A673 (cell line): ENCODE results near the gene ZNF839.

Source experiments
- CTCF ChIP-seq: fragments of 300-800, 200-600 bp; sonication (generic); conservative IDR thresholded peaks from 2 replicates; pipeline ENCODE4 v1.5.1; 2017; ENCODE audit warnings: low read depth, mild to moderate bottlenecking, antibody characterized with exemption, low read length, moderate library complexity, mixed read lengths
- EZH2 ChIP-seq: fragments of 200-600 bp; sonication (generic); IDR thresholded peaks from 2 replicates; pipeline ENCODE4 v1.6.1; 2017; ENCODE audit warnings: borderline replicate concordance, low read depth, mild to moderate bottlenecking, mixed read lengths, antibody characterized with exemption, low read length; ENCODE audit not compliant: poor library complexity, severe bottlenecking

DNA sequence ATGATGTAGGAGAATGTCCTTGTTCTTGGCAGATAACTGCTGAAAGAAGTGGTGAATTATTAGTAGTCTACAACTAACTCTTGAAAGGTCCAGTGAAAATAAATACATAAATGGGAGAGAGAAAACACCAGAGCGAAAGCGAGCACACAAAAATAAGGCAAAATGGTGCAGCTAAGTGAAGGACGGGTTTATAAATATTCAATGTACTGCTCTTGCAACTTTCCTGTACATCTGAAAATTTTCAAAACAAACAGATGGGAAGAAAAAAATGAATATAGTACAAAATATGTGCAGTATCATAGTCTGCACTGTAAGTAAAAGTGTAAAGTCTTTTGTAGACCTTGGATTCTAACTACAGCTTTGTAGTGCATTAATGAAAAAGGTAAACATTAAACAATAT is 15.9 kb upstream of the ZNF839 start:
- TF ChIP-seq CTCF = no peak
- no peak for TF ChIP-seq EZH2
